A549 treated with Hydrocortisone at 1 μM for 4 hours (cell line): Measurements from ENCODE around the gene PML. TPM values are rescaled to one million over a fixed set of nuclear protein-coding genes. Genes with fewer than 3 reads are reported as not detected.

Experiments
- total RNA-seq: library from RNA; stranded (reverse); fragments of 200-300 nt; extraction: Qiagen RNA extraction; gene quantifications from 5 replicates; pipeline ENCODE4 v1.2.3, GENCODE V29; 2022

PML gene
- 13.2 to 16.0 TPM (median 14.5 TPM) in 5 replicates for total RNA-seq

GRCh38 chr15:73994413-73994883 lies at the start of gene PML:
Gene PML (plus strand): TSS chr15:73994716. CDS start chr15:73994813, 97 bp downstream.

GRCh38 chr15:73991726-73992593 lies 2.6 kb upstream of the PML start, which contains the start of gene STOML1:
Gene STOML1 (minus strand): TSS chr15:73992295. CDS start chr15:73992223, 72 bp downstream.

GRCh38 chr15:74082450-74082849 lies 87.9 kb downstream of the PML start, which contains the start of gene GOLGA6A:
Gene GOLGA6A (minus strand): TSS chr15:74082550. CDS start chr15:74082509, 41 bp downstream.

Other genes with a start within 250 kb of the PML start
- 1.9 to 3.0 TPM (median 2.3 TPM) in 5 replicates for gene INSYN1, start 241.4 kb upstream of the PML start, total RNA-seq
- gene TBC1D21, start 121.2 kb upstream of the PML start, total RNA-seq, result not detected in 5 replicates
- 0.17 to 1.2 TPM (median 0.68 TPM) in 5 replicates for gene LOXL1, start 68.3 kb upstream of the PML start, total RNA-seq
- gene STOML1, start 2.4 kb upstream of the PML start, total RNA-seq, result 11.0 to 12.8 TPM (median 12.1 TPM) in 5 replicates
- gene GOLGA6A, start 87.8 kb downstream of the PML start, total RNA-seq, result 0.03 to 0.13 TPM (median 0.12 TPM) in 4 of 5 replicates, not detected in the other
- gene ISLR2, start 135.9 kb downstream of the PML start, total RNA-seq, result 0.07 to 0.28 TPM (median 0.18 TPM) in 5 replicates
- gene ISLR, start 179.0 kb downstream of the PML start, total RNA-seq, result 0.22 to 0.50 TPM (median 0.36 TPM) in 5 replicates
- gene STRA6, start 208.1 kb downstream of the PML start, total RNA-seq, result 61.8 to 83.1 TPM (median 71.9 TPM) in 5 replicates
- 6.6 to 8.1 TPM (median 7.3 TPM) in 5 replicates for gene CCDC33, start 241.6 kb downstream of the PML start, total RNA-seq